ACC112 (cell line): ENCODE results near the gene PPT2.
"Not testable (repeated sequence)": the region's sequence is repeated elsewhere in the genome, so short reads cannot be mapped to it uniquely, and the experiment has no call there.

Experiments used
- H2AFZ ChIP-seq: fragments of 200-600 bp; sonication (generic); one replicate; pipeline ENCODE4 v1.6.0; 2017; ENCODE audit warnings: antibody characterized with exemption, low read length; ENCODE audit not compliant: unreplicated experiment
- H3K27ac ChIP-seq: fragments of 200-600 bp; sonication (generic); 2 replicates; pipeline ENCODE4 v1.5.1; 2014; ENCODE audit warnings: low read depth, mild to moderate bottlenecking, antibody characterized with exemption, low read length, moderate library complexity
- H3K27me3 ChIP-seq: fragments of 200-600 bp; sonication (generic); 2 replicates; pipeline ENCODE4 v1.6.1; 2014; ENCODE audit warnings: mild to moderate bottlenecking, antibody characterized with exemption, low read length, moderate library complexity, mixed read lengths; ENCODE audit not compliant: insufficient read depth
- H3K36me3 ChIP-seq: fragments of 200-600 bp; sonication (generic); 2 replicates; pipeline ENCODE4 v1.6.1; 2016; ENCODE audit warnings: mild to moderate bottlenecking, antibody characterized with exemption, low read length, moderate library complexity, mixed read lengths; ENCODE audit not compliant: insufficient read depth
- H3K4me1 ChIP-seq: fragments of 200-600 bp; sonication (generic); one replicate; pipeline ENCODE4 v1.6.1; 2016; ENCODE audit warnings: low read length, mixed read lengths; ENCODE audit not compliant: insufficient read depth, unreplicated experiment, control insufficient read depth
- H3K4me3 ChIP-seq: fragments of 200-600 bp; sonication (generic); 2 replicates; pipeline ENCODE4 v1.5.1; 2014; ENCODE audit warnings: mild to moderate bottlenecking, low read depth, low read length
- H3K79me2 ChIP-seq: fragments of 200-600 bp; sonication (generic); one replicate; pipeline ENCODE4 v1.6.0; 2016; ENCODE audit warnings: low read length; ENCODE audit not compliant: control insufficient read depth, unreplicated experiment, insufficient read depth

PPT2 gene

DNA sequence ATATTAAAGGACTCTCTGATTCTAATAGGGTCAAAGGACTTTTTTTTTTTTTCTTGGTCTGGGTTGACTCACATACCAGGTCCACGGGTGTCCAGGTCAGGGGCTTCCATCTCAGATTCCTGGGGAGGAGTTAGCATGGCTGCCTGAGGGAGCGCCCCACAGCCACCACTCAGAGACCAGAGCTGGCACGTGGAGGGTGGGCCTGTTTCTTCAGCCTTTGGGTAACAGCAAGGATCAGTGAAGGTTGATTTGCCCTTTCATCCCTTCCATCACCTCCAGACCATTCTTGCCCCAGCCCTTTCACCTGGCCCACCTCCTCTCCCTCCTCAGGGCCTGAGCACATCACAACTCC is 44.4 kb downstream of the PPT2 start:
- peaks cover 12% of the 10 kb centered on the region for H3K4me1 ChIP-seq
- no peaks in the 10 kb centered on the region for H3K27me3 ChIP-seq
- no peaks in the 10 kb centered on the region for H3K36me3 ChIP-seq
- H3K4me3 ChIP-seq, result no peak overlapping the region
- no peak overlapping the region for H3K27ac ChIP-seq
- H3K79me2 ChIP-seq, result no peaks in the 10 kb centered on the region
- H2AFZ ChIP-seq, result no peak overlapping the region

DNA sequence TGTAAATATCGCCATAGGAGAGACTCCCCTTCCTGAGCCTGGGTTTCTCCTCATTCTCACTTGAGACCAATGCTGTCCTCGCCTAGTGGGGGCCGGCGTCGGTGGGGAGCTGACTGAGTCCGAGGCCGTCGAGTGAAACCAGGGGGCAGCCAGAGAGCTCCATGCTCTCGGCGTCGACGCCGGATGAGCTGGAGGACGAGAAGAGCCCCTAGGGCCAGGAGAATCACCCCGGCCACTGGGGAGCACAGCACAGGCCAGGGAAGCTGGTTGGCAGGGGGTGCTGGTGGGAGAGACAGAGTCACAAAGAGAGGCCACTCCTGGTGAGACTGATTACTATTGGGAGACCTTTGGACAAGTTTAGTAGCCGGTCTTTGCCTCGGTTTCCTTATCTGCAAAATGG is 44.9 kb downstream of the PPT2 start:
- H3K79me2 ChIP-seq, result no peaks in the 10 kb centered on the region
- H3K36me3 ChIP-seq, result no peaks in the 10 kb centered on the region
- H3K4me3 ChIP-seq, result no peak overlapping the region
- H3K27me3 ChIP-seq, result no peaks in the 10 kb centered on the region
- H2AFZ ChIP-seq, result no peak overlapping the region
- peaks cover 12% of the 10 kb centered on the region for H3K4me1 ChIP-seq
- no peak overlapping the region for H3K27ac ChIP-seq

- Histone ChIP-seq H3K27me3 (peaks cover 8% of the 10 kb centered on the region), H3K27ac (no peak overlapping the region), H3K36me3 (no peaks in the 10 kb centered on the region), H3K79me2 (no peaks in the 10 kb centered on the region), H3K4me3 (no peak overlapping the region), H2AFZ (no peak overlapping the region), H3K4me1 (peaks cover 8% of the 10 kb centered on the region)
These were observed 47.0 kb downstream of the PPT2 start for GRCh38 chr6:32200711-32201475.

DNA sequence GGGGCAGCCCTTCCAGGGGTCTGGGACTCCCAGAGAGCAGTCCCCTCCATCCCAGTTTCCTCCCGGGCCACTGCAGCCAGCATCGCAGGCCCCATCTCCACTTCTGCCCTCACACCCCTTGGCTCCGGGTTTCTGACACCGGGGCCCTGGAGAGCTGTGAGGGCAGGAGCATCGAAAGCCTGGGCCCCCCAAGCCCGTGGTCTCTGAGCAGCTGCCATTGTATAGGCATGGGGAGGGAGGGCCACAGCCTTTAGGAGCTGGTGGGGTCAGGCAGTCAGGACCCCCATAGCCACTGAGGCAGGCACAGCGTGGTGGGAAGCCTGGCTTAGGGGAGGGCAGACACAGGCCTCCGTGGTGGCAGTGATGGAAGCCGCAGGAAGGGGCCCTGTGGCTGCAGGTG is 48.2 kb downstream of the PPT2 start:
- peaks cover 2% of the 10 kb centered on the region for H3K4me1 ChIP-seq
- peaks cover 8% of the 10 kb centered on the region for H3K27me3 ChIP-seq
- no peak overlapping the region for H2AFZ ChIP-seq
- no peak overlapping the region for H3K4me3 ChIP-seq
- no peak overlapping the region for H3K27ac ChIP-seq
- no peaks in the 10 kb centered on the region for H3K79me2 ChIP-seq
- H3K36me3 ChIP-seq, result no peaks in the 10 kb centered on the region

GRCh38 chr6:32203426-32204267 is 49.7 kb downstream of the PPT2 start:
- no peaks in the 10 kb centered on the region for H3K36me3 ChIP-seq
- no peak overlapping the region for H2AFZ ChIP-seq
- H3K27ac ChIP-seq, result no peak overlapping the region
- peaks cover 8% of the 10 kb centered on the region for H3K27me3 ChIP-seq
- no peaks in the 10 kb centered on the region for H3K79me2 ChIP-seq
- H3K4me1 ChIP-seq, result no peaks in the 10 kb centered on the region
- no peak overlapping the region for H3K4me3 ChIP-seq

DNA sequence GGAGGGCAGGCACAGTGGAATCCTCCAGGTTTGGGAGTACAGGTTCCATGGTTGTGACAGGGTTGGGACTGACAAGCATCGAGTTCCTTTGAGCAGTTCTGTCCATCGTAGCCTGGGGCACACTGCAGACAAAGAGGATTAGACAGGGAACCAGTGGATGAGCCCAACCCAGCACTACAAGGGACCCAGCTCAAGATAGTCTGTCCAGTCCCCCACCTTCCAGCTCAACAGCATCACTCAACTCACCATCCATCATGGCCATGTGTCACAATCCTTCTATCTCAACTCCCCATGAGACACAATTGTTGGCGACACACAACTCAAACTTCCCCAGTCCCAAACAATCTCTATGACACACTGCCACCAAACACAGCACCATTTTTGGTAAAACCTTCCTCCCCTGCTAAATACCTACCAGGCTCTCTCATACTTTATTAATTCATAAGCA is 50.4 kb downstream of the PPT2 start:
- H3K27ac ChIP-seq, result no peak overlapping the region
- H2AFZ ChIP-seq, result no peak overlapping the region
- peaks cover 8% of the 10 kb centered on the region for H3K27me3 ChIP-seq
- H3K4me3 ChIP-seq, result no peak overlapping the region
- H3K36me3 ChIP-seq, result no peaks in the 10 kb centered on the region
- no peaks in the 10 kb centered on the region for H3K4me1 ChIP-seq
- H3K79me2 ChIP-seq, result no peaks in the 10 kb centered on the region

GRCh38 chr6:32208996-32209395 is 55.1 kb downstream of the PPT2 start:
- peaks cover 8% of the 10 kb centered on the region for H3K27me3 ChIP-seq
- H3K4me1 ChIP-seq, result no peaks in the 10 kb centered on the region
- H3K27ac ChIP-seq, result no peak overlapping the region
- H3K4me3 ChIP-seq, result no peak overlapping the region
- no peaks in the 10 kb centered on the region for H3K79me2 ChIP-seq
- no peak overlapping the region for H2AFZ ChIP-seq
- H3K36me3 ChIP-seq, result no peaks in the 10 kb centered on the region

DNA sequence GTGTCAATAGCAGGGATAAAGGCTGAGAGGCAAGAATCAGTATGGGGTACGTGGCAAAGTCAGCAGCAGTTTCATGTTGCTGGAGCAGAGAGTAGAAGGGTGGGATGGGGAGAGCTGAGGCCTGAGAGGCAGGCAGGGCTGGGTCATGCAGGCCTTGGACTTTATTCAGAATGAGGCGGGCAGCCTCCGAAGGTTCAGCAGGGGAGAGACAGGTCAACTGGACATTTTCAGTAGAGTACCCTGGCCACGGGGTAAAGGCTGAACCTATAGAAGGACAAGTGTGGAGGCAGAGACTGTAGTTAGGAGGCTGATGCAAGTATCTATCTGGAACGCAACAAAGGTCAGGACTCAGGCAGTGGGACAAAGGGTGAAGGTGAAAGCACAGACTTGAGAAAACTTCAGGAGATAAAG is 56.3 kb downstream of the PPT2 start:
- H3K4me3 ChIP-seq, result no peak overlapping the region
- no peaks in the 10 kb centered on the region for H3K79me2 ChIP-seq
- H3K27ac ChIP-seq, result no peak overlapping the region
- H3K36me3 ChIP-seq, result no peaks in the 10 kb centered on the region
- H2AFZ ChIP-seq, result no peak overlapping the region
- H3K27me3 ChIP-seq, result no peaks in the 10 kb centered on the region
- H3K4me1 ChIP-seq, result no peaks in the 10 kb centered on the region

DNA sequence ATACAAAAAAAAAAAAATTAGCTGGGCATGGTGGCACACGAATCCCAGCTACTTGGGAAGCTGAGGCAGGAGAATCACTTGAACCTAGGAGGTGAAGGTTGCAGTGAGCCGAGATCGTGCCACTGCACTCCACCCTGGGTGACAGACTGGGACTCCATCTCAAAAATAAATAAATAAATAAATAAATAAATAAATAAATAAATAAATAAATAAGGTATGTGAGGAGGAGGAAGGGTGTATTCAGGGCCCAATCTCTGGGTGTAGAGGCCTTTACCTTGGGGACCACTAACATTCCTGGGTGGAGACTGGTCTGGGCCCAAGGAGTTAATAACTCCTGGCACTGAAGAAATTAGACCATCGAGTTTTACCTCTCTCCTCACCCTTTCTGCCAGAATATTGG is 57.5 kb downstream of the PPT2 start:
- not testable (repeated sequence) for H3K27me3 ChIP-seq, H3K36me3 ChIP-seq, H3K4me1 ChIP-seq, H3K79me2 ChIP-seq, H2AFZ ChIP-seq, H3K27ac ChIP-seq, H3K4me3 ChIP-seq

DNA sequence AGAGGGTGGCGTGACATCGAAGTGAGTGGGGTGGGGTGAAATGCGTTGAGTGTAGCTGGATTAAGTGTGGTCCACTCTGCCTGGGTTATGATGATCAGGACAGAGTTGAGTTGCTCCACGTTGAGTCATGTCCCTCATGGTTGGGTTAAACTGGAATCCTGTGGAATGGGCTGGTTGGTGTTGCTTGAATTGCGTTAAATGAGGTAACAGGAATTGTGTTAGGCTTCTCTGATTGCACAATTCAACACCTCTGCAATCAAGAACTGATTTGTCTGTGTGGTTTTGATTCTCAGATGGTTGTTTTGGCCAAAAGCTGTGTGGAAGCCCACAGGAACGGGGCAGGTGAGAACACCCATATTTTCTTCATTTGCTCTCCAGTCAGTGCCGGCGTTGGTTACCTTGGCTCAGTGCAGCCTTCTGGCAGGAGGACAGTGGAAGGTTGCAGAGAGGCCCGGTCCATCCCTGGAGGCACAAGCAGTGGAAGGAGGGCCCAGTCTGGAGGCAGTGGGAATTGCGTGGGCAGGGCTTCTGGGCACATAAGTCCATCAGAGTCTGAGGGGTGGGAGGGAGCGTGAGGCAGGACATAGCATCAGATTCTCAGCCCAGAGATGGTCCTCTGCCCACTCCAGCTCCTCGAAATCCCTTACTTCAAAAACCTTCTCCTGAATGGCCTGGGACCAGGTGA is 58.3 kb downstream of the PPT2 start:
- Histone ChIP-seq H3K79me2 (no peaks in the 10 kb centered on the region), H3K27me3 (peaks cover 6% of the 10 kb centered on the region; the same call in 1 of the 2 replicates), H3K4me3 (no peak overlapping the region), H2AFZ (no peak overlapping the region), H3K36me3 (no peaks in the 10 kb centered on the region), H3K4me1 (no peaks in the 10 kb centered on the region), H3K27ac (no peak overlapping the region)
